Measurements from ENCODE around the gene GALNT15. TPM values are rescaled to one million over a fixed set of nuclear protein-coding genes. Genes with fewer than 3 reads are reported as not detected.

The GALNT15 gene
- polyA plus RNA-seq, 1 of the 3 experiments (the other 2 are of a cell fraction) = 4.7 TPM

- Histone ChIP-seq H3K4me3 (ENCODE audit: low read depth in 2 of 2, low read length in 1 of 2) (peak overlapping the region; percentile 83 to 86), H2AFZ (ENCODE audit: low read depth) (peak overlapping the region; percentile 83), H3K4me1 (ENCODE audit: control insufficient read depth in 1 of 2, insufficient read depth in 2 of 2, low read depth in 1 of 2, low read length in 1 of 2) (peaks cover 5 to 17% of the 10 kb centered on the region in 2 experiments), H3K4me2 (peak overlapping the region; percentile 84), H3K27ac (ENCODE audit: low read depth in 2 of 2, low read length in 1 of 2) (peak overlapping the region; percentile 83 to 86), H3K9me2 (no peaks in the 10 kb centered on the region), H4K20me1 (ENCODE audit: insufficient read depth) (no peaks in the 10 kb centered on the region), H3K79me2 (ENCODE audit: insufficient read depth) (peaks cover 70% of the 10 kb centered on the region), H3K9me3 (no peaks in the 10 kb centered on the region), H3K9ac (peak overlapping the region; percentile 80), H3K36me3 (replicated peaks in 1 of 2; ENCODE audit: control insufficient read depth in 1 of 2, insufficient read depth in 2 of 2, low read length in 1 of 2) (peaks cover 19 to 36% of the 10 kb centered on the region in 2 experiments), H3K27me3 (ENCODE audit: insufficient read depth) (no peaks in the 10 kb centered on the region), H3F3A (replicated peaks; ENCODE audit: insufficient read depth) (peaks cover 2% of the 10 kb centered on the region)
- CTCF ChIA-PET = interaction anchor here (1.0 to 2.9 kb wide), 5 partner anchors 17 to 1063 kb away, joined by 3 to 18 read pairs (median 5); no protein-coding TSS in a partner anchor
- TF ChIP-seq YY1 (IDR thresholded peaks at IDR 0.05; ENCODE audit: low read depth) (0 out of 2 replicates have a peak, but pooled peaks have one; percentile 1), RCOR1 (IDR thresholded peaks at IDR 0.05; ENCODE audit: low read length) (no peak)
- POLR2A ChIA-PET = interaction anchor here (0.8 to 1.9 kb wide), 4 partner anchors 25 to 255 kb away, joined by 3 to 11 read pairs (median 5); partner anchors contain the start of gene RFTN1
- DNase-seq = no peak
- WGBS (ENCODE audit: low lambda C conversion rate) = 0% methylated on average over 6 of the region's 6 CpGs
These were observed 90.9 kb downstream of the GALNT15 start for GRCh38 chr3:16265455-16265786.

GRCh38 chr3:16266714-16267113 is 92.2 kb downstream of the GALNT15 start:
- Histone ChIP-seq H3K27me3 (ENCODE audit: insufficient read depth) (no peaks in the 10 kb centered on the region), H3K36me3 (replicated peaks in 1 of 2; ENCODE audit: control insufficient read depth in 1 of 2, insufficient read depth in 2 of 2, low read length in 1 of 2) (peaks cover 15 to 32% of the 10 kb centered on the region in 2 experiments), H3K27ac (ENCODE audit: low read depth in 2 of 2, low read length in 1 of 2) (no peak overlapping the region), H2AFZ (ENCODE audit: low read depth) (no peak overlapping the region), H4K20me1 (ENCODE audit: insufficient read depth) (no peaks in the 10 kb centered on the region), H3K9ac (no peak overlapping the region), H3K79me2 (ENCODE audit: insufficient read depth) (peaks cover 63% of the 10 kb centered on the region), H3F3A (replicated peaks; ENCODE audit: insufficient read depth) (peaks cover 3% of the 10 kb centered on the region), H3K4me1 (ENCODE audit: control insufficient read depth in 1 of 2, insufficient read depth in 2 of 2, low read depth in 1 of 2, low read length in 1 of 2) (peaks cover 5 to 17% of the 10 kb centered on the region in 2 experiments), H3K9me3 (no peaks in the 10 kb centered on the region), H3K4me3 (ENCODE audit: low read depth in 2 of 2, low read length in 1 of 2) (no peak overlapping the region), H3K4me2 (no peak overlapping the region), H3K9me2 (no peaks in the 10 kb centered on the region)
- TF ChIP-seq TCF12 (IDR thresholded peaks at IDR 0.05) (no peak), MXI1 (IDR thresholded peaks at IDR 0.05; ENCODE audit: low read depth, low read length) (no peak), USF1 (IDR thresholded peaks at IDR 0.05; ENCODE audit: borderline replicate concordance, low read depth) (no peak)
- CTCF ChIA-PET = interaction anchor here (1.2 to 4.0 kb wide), 7 partner anchors 8 to 284 kb away, joined by 3 to 27 read pairs (median 8); no protein-coding TSS in a partner anchor
- DNase-seq = no peak
- 94% methylated on average over 3 of the region's 3 CpGs for WGBS (ENCODE audit: low lambda C conversion rate)
- POLR2A ChIA-PET = no interaction called here

DNA sequence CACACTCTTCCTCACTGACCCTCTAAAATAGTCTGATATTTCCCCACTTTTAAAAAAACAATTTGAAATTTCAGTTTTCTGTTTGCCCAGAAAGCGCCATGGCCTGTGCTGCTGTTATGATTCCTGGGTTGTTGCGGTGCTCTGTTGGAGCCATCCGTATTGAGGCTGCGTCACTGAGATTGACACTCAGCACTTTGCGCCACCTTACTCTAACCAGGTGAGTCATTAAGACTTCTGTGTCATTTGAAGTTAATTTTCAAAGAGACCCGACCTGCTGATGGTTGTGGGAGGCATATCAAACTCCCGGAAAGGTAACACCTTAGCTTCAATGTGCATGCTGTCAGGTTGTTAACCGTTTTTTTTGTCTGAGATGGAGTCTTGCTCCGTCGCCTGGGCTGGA is 96.4 kb downstream of the GALNT15 start:
- Histone ChIP-seq H3K4me3 (ENCODE audit: low read depth in 2 of 2, low read length in 1 of 2) (no peak overlapping the region), H3K9me2 (no peaks in the 10 kb centered on the region), H3K27ac (ENCODE audit: low read depth in 2 of 2, low read length in 1 of 2) (no peak overlapping the region), H3K9ac (no peak overlapping the region), H3K4me2 (no peak overlapping the region), H3K36me3 (replicated peaks in 1 of 2; ENCODE audit: control insufficient read depth in 1 of 2, insufficient read depth in 2 of 2, low read length in 1 of 2) (peaks cover 10 to 51% of the 10 kb centered on the region in 2 experiments), H4K20me1 (ENCODE audit: insufficient read depth) (no peaks in the 10 kb centered on the region), H3K9me3 (no peaks in the 10 kb centered on the region), H3K4me1 (ENCODE audit: control insufficient read depth in 1 of 2, insufficient read depth in 2 of 2, low read depth in 1 of 2, low read length in 1 of 2) (peaks cover 5 to 11% of the 10 kb centered on the region in 2 experiments; a peak in 3 of 4 replicates), H3F3A (replicated peaks; ENCODE audit: insufficient read depth) (peaks cover 3% of the 10 kb centered on the region), H2AFZ (ENCODE audit: low read depth) (no peak overlapping the region), H3K27me3 (ENCODE audit: insufficient read depth) (no peaks in the 10 kb centered on the region), H3K79me2 (ENCODE audit: insufficient read depth) (peaks cover 27% of the 10 kb centered on the region)
- DNase-seq = no peak
- POLR2A ChIA-PET = no interaction called here
- 93% methylated on average over 10 of the region's 10 CpGs for WGBS (ENCODE audit: low lambda C conversion rate)
- CTCF ChIA-PET = interaction anchor here (1.4 to 2.6 kb wide), 2 partner anchors 20 to 331 kb away, joined by 4 to 12 read pairs; no protein-coding TSS in a partner anchor
- TF ChIP-seq RFX5 (IDR thresholded peaks at IDR 0.05; ENCODE audit: low read length) = no peak
- no peak for TF ChIP-seq CHD2 (IDR thresholded peaks at IDR 0.05; ENCODE audit: low read length, partially characterized antibody)
- TF ChIP-seq, protein P1, sequence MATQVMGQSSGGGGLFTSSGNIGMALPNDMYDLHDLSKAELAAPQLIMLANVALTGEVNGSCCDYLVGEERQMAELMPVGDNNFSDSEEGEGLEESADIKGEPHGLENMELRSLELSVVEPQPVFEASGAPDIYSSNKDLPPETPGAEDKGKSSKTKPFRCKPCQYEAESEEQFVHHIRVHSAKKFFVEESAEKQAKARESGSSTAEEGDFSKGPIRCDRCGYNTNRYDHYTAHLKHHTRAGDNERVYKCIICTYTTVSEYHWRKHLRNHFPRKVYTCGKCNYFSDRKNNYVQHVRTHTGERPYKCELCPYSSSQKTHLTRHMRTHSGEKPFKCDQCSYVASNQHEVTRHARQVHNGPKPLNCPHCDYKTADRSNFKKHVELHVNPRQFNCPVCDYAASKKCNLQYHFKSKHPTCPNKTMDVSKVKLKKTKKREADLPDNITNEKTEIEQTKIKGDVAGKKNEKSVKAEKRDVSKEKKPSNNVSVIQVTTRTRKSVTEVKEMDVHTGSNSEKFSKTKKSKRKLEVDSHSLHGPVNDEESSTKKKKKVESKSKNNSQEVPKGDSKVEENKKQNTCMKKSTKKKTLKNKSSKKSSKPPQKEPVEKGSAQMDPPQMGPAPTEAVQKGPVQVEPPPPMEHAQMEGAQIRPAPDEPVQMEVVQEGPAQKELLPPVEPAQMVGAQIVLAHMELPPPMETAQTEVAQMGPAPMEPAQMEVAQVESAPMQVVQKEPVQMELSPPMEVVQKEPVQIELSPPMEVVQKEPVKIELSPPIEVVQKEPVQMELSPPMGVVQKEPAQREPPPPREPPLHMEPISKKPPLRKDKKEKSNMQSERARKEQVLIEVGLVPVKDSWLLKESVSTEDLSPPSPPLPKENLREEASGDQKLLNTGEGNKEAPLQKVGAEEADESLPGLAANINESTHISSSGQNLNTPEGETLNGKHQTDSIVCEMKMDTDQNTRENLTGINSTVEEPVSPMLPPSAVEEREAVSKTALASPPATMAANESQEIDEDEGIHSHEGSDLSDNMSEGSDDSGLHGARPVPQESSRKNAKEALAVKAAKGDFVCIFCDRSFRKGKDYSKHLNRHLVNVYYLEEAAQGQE (IDR thresholded peaks at IDR 0.05; ENCODE audit: low read depth, low read length) = no peak
- TF ChIP-seq CTCF (IDR thresholded peaks at IDR 0.05) = no peak
- no peak for TF ChIP-seq USF1 (IDR thresholded peaks at IDR 0.05; ENCODE audit: borderline replicate concordance, low read depth)
